AG09309 (cell line): ENCODE data around the gene SAPCD1.
"Not testable (repeated sequence)": the region's sequence is repeated elsewhere in the genome, so short reads cannot be mapped to it uniquely, and the experiment has no call there.

Source experiments
- DNase-seq: peaks from one replicate; pipeline ENCODE4 v3.0.0-alpha.2; 2010; ENCODE audit warnings: low read depth
- H3K4me3 ChIP-seq: 2 replicates; pipeline ENCODE4 v1.5.1; 2011; ENCODE audit warnings: mild to moderate bottlenecking, low read depth, low read length, moderate library complexity; ENCODE audit not compliant: control insufficient read depth
- TF ChIP-seq, protein P1 (sequence below): IDR thresholded peaks from 2 replicates; pipeline ENCODE4 v1.5.1; 2011; ENCODE audit warnings: mild to moderate bottlenecking, low read depth, low read length, inconsistent platforms; ENCODE audit not compliant: insufficient read depth, control insufficient read depth; ENCODE audit errors: missing control alignments

Gene SAPCD1

DNA sequence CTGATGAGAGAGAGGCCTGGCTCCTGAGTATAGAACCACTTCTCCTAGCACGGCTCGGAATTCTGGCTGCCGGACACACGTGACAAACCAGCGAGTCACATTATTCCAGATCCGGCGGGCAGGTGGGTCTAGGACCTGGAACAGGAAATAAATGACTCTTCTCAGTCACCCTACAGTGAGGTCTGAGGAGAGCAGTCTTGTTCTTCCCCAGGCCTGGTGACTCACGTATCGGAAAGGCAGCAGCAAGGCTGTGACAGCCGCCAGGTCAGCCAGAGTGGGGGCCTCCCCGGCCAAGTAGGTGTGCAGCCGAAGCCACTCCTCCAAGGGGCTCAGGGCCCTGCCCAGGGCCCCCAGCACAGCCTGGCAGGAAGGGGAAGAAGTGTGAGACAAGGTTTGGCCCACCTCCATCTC is 30.3 kb downstream of the SAPCD1 start:
- TF ChIP-seq, protein P1, sequence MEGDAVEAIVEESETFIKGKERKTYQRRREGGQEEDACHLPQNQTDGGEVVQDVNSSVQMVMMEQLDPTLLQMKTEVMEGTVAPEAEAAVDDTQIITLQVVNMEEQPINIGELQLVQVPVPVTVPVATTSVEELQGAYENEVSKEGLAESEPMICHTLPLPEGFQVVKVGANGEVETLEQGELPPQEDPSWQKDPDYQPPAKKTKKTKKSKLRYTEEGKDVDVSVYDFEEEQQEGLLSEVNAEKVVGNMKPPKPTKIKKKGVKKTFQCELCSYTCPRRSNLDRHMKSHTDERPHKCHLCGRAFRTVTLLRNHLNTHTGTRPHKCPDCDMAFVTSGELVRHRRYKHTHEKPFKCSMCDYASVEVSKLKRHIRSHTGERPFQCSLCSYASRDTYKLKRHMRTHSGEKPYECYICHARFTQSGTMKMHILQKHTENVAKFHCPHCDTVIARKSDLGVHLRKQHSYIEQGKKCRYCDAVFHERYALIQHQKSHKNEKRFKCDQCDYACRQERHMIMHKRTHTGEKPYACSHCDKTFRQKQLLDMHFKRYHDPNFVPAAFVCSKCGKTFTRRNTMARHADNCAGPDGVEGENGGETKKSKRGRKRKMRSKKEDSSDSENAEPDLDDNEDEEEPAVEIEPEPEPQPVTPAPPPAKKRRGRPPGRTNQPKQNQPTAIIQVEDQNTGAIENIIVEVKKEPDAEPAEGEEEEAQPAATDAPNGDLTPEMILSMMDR: no peak
- H3K4me3 ChIP-seq: no peak overlapping the region
- no peak for DNase-seq

DNA sequence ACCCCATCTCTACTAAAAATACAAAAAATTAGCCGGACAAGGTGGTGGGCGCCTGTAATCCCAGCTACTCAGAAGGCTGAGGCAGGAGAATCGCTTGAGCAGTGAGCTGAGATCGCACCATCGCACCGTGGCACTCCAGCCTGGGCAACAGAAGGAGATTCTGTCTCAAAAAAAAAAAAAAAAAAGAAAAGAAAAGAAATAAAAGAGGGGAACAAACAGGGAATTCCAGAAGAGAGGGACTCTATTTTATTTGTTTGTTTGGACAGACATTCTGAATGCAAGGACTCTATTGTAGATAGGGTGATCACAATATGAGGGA is 31.4 kb downstream of the SAPCD1 start:
- peak overlapping the region; percentile 82 for H3K4me3 ChIP-seq
- not testable (repeated sequence) for DNase-seq

DNA sequence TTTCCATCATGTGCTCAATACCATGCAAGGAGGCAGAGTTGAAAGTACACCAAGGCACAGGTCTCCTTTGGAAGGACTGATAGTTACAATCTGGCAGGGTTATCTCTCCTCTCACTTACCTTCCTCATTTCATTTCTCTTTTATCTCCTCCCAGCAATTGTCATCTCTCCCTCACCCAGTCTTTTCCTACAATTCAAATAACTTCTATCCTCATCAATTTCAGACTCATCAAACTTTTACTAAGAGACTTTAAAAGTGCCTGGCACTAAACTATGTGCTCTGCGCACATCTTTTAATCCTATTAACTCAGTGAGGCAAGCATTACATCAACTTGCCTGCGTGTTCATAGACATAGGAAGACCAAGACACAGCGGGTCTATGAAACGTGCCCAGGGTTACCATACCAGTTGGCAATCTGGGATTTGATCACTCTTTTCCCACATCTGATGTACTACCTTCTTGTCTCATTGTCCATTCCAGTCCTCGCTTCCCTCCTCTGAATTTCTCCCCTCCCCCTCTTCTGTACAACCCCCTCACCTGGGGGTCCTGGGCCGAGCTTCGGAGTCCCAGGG is 31.9 kb downstream of the SAPCD1 start:
- TF ChIP-seq, protein P1: no peak
- no peak for DNase-seq

DNA sequence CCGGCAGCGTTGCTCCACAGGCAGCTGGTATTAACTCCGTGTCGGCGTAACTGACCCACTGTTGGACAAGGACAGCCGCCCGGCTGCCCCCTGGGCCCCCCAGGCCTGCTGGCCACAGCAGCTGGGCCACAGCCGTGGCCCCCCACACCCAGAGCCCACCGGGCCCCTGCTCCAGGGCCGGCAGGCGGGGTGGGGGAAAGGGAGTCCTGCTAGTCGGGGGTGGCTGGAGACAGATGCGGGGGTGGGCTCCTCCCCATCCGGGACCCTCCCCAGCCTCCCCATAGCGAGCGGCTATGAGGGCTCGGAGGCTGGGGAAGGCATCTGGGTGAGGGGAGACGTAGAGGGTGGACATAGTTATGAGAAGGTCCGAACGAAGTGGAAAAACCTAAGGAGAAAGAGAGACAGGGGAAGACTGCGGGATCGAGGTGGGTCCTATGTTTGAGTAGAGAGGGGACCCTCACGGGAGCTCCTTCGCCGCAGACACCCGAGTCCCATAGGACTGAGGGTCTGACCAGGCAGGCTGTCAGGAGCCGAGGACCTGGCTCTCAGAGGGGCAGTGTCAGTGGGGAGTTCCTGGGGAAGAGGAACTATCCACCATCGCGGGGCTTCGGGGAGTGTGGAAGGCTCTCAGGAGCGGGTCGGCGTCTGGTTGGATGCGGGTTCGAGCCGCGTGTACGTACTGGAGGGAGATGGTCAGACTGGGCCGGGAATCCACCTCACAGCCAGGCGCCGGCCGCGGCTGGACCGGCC is 32.6 kb downstream of the SAPCD1 start:
- peak overlapping the region; percentile 82 for H3K4me3 ChIP-seq
- TF ChIP-seq, protein P1: no peak
- no peak for DNase-seq

More for the DNA sequence above, 31.9 kb downstream of the SAPCD1 start:
- peak overlapping the region; percentile 82 for H3K4me3 ChIP-seq

DNA sequence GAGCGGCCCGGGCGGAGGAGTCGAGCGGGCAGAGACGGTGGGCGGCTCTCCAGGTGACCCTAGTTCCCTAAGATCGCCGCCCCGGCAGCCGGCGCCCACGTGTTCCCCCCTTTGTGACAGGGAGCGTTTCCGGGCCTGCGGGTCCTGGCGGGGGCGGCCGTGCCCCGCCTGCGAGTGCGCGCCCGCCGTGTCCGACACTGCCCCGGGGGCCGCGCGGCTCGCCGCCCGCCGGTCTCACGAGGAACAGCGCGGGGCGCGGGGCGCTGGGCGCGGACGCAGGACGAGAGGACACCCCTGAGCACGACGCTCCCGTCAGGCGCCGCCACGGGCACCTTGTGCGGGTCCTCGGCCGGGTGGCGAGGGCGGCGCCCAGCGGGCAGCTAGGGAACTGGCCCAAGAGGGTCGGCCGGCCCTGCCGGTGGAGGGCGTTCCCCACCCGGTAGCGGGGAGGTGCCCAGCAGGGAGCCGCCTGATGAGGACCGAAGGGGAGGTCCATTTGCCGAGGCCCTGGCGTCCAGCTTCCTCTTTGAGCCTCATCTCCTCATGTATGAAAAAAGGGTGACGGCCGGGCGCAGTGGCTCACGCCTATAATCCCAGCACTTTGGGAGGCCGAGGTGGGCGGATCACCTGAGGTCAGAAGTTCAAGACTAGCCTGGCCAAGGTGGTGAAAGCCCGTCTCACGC is 33.3 kb downstream of the SAPCD1 start, which contains the start of gene VARS1:
TSS of gene VARS1 (minus strand) at position 137 of the 683 bp plus-strand sequence. CDS start 535 bp downstream, outside the sequence.
- TF ChIP-seq, protein P1: peak; percentile 69
- peak; percentile 46 for DNase-seq
- peak within 1 kb of the TSS; percentile 82 for H3K4me3 ChIP-seq

DNA sequence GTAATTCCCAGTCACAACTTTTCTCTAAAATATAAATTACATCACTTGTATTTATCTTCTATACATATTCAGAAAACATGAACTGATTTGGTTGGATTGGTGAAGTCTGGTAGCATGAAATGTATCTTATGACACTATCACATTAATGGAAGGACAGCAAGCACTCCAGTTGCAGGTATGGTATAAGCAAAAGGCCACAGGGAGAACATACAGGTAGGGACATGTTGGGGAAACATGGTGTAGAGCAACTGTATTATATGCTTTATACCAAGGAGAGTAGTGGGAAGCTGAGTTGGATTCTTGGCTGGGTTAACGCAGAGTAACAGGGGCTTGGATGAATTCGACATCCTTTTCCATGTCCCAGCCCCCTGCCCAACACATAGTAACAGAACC is 34.5 kb downstream of the SAPCD1 start:
- DNase-seq: no peak
- no peak overlapping the region for H3K4me3 ChIP-seq
- TF ChIP-seq, protein P1: no peak

DNA sequence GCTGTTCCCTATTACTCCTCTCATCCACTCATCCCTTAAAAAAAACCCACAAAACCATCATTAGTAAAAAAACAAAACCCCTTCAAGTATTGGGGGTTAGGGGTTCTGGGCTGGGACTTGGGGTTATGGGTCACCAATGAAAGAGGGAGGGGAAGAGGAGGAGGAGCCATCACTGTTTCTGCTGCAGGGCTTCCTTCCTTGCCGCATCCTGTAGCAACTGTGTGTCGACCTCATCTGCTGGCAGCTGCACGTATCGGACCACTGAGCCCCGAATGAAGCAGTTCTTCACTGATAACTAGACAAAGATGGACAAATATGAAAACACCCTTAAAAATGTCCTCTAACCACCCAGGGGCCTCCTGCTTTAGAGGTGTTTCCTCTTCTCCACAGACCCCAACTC is 35.1 kb downstream of the SAPCD1 start:
- DNase-seq: no peak
- H3K4me3 ChIP-seq: no peak overlapping the region
- TF ChIP-seq, protein P1: no peak
